ENCODE measurements around the gene SYCE3.

DNA sequence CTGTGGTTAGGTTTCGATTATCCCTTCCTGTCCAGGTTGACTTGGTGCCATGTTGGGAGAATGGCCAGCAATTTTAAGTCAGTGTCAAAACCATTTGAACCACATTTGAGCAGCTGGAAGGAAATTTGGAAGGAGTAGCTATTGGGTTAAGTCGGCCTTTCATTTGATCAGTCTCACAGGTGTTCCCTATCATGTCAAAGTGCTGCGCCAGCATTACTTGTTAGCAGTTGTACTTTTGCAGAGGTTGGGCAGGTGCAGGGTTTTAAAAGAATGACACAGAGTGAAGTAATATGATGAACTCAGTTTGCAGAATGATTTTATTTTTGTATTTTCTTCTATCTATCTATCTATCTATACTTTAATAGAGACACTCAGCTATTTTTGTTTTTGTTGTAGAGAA is 26.5 kb downstream of the SYCE3 start:
- TF ChIP-seq POLR2A (IDR thresholded peaks at IDR 0.05) (no peak), CTCF (IDR thresholded peaks at IDR 0.05) (no peak)
